ENCODE results near the gene HSD3B7. TPM values are rescaled to one million over a fixed set of nuclear protein-coding genes. Genes with fewer than 3 reads are reported as not detected.

HSD3B7 gene
- total and polyA plus RNA-seq, 2 of the 8 experiments (the other 6 are each of a cell fraction or from before 2014, with no cell fraction given), result 2.9 to 6.6 TPM

GRCh38 chr16:30996985-30997724 is 12.1 kb downstream of the HSD3B7 start:
- DNase-seq (ENCODE audit: low read depth in 1 of 2, low spot score in 2 of 2) (peak; percentile 77 to 89), FAIRE-seq (no peak)
- 4% methylated on average over 45 of the region's 60 CpGs; no CpG with 5 or more reads in 1 of the 2 experiments for WGBS, 2 experiments (ENCODE audit: extremely low coverage in 1 of 2, insufficient coverage in 1 of 2, insufficient read length in 1 of 2, insufficient replicate concordance in 2 of 2, low coverage in 1 of 2, low lambda C conversion rate in 2 of 2, missing lambda C conversion rate in 1 of 2)
- H3K9me3 ChIP-seq (ENCODE audit: insufficient read depth in 2 of 2, low read depth in 1 of 2, low read length in 1 of 2), result no peaks in the 10 kb centered on the region
- H3K4me3 ChIP-seq (ENCODE audit: extremely low read depth in 1 of 4, insufficient read depth in 2 of 4, low read depth in 3 of 4, low read length in 4 of 4), result peak overlapping the region; percentile 53 to 81 (median 64)
- no peak overlapping the region for H4K8ac ChIP-seq (ENCODE audit: extremely low read depth, insufficient read depth, low read length)
- no peaks in the 10 kb centered on the region for H3K36me3 ChIP-seq (ENCODE audit: control insufficient read depth in 2 of 4, insufficient read depth in 4 of 4, low read length in 3 of 4)
- H3K4me1 ChIP-seq (replicated peaks in 1 of 4; ENCODE audit: control insufficient read depth in 3 of 4, insufficient read depth in 4 of 4, low read length in 3 of 4), result peaks cover 0 to 15% (median 10%) of the 10 kb centered on the region in 4 experiments; a peak in 6 of 7 replicates
- CTCF ChIA-PET (ENCODE audit: partially characterized antibody), result interaction anchor here (2.0 kb wide), 1 partner anchor 11 kb away, joined by 10 read pairs; the partner anchor contains the start of gene HSD3B7
- no peak overlapping the region for H2BK20ac ChIP-seq (ENCODE audit: low read length)
- H2AK5ac ChIP-seq (ENCODE audit: low read depth, low read length), result no peak overlapping the region
- 0 out of 2 replicates have a peak overlapping the region, but pooled peaks have one; percentile 95 for H2BK15ac ChIP-seq (ENCODE audit: low read length)
- peak overlapping the region; percentile 42 for H3K56ac ChIP-seq (replicated peaks; ENCODE audit: insufficient read length, low read depth, low read length)
- peak overlapping the region; percentile 91 for H3K18ac ChIP-seq (ENCODE audit: extremely low read depth, low read length)
- POLR2A ChIA-PET (ENCODE audit: partially characterized antibody), result interaction anchor here (0.6 to 2.3 kb wide), 7 partner anchors 11 to 61 kb away, joined by 3 to 20 read pairs (median 3); partner anchors contain the start of genes HSD3B7 and SETD1A
- H3K23me2 ChIP-seq (ENCODE audit: low read depth, low read length), result peaks cover 12% of the 10 kb centered on the region
- peak overlapping the region; percentile 68; the same call in 1 of the 2 replicates for H2AFZ ChIP-seq (ENCODE audit: low read length)
- 0 out of 2 replicates have a peak, but pooled peaks cover under 1% of the 10 kb centered on the region for H3K79me1 ChIP-seq (ENCODE audit: low read depth, low read length)
- no peak overlapping the region for H3K23ac ChIP-seq (ENCODE audit: insufficient read length)
- H3K27ac ChIP-seq (ENCODE audit: low read depth, low read length), result no peak overlapping the region; the same call in 1 of the 2 replicates
- no peak overlapping the region for H3K4ac ChIP-seq (replicated peaks; ENCODE audit: insufficient read length, low read depth, low read length)
- H3K27me3 ChIP-seq (replicated peaks in 1 of 4; ENCODE audit: control insufficient read depth in 3 of 4, extremely low read depth in 1 of 4, insufficient read depth in 3 of 4, low read length in 3 of 4), result no peaks in the 10 kb centered on the region; a peak in 1 of 7 replicates
- no peak overlapping the region for H3K14ac ChIP-seq (ENCODE audit: insufficient read length)
- no peaks in the 10 kb centered on the region for H3K79me2 ChIP-seq (ENCODE audit: control insufficient read depth in 1 of 2, insufficient read depth in 2 of 2, low read length in 2 of 2)
- no peak overlapping the region for H2BK120ac ChIP-seq (replicated peaks; ENCODE audit: low read depth, low read length)
- H4K91ac ChIP-seq (replicated peaks; ENCODE audit: insufficient read length, low read length), result no peak overlapping the region
- H2BK12ac ChIP-seq (ENCODE audit: low read depth, low read length), result no peak overlapping the region
- peak overlapping the region; percentile 51 for H4K5ac ChIP-seq (ENCODE audit: insufficient read length, low read depth, low read length)
- peak overlapping the region in 3 of 4 experiments; percentile 35 to 53 (median 48); a peak in 5 of 7 replicates for H3K9ac ChIP-seq (replicated peaks in 1 of 4; ENCODE audit: extremely low read depth in 1 of 4, low read depth in 3 of 4, low read length in 3 of 4)
- no peaks in the 10 kb centered on the region for H4K20me1 ChIP-seq (replicated peaks in 1 of 2; ENCODE audit: control insufficient read depth in 1 of 2, insufficient read depth in 2 of 2, low read length in 2 of 2)
- peak overlapping the region; percentile 68; the same call in 1 of the 2 replicates for H2BK5ac ChIP-seq (ENCODE audit: low read depth, low read length)
- peak overlapping the region; percentile 95 to 100 for H3K4me2 ChIP-seq (ENCODE audit: insufficient read depth in 1 of 2, low read depth in 2 of 2, low read length in 2 of 2)
- no peak for TF ChIP-seq BRCA1 (IDR thresholded peaks at IDR 0.05; ENCODE audit: low read depth, low read length)
- TF ChIP-seq CEBPB (IDR thresholded peaks at IDR 0.05; ENCODE audit: low read depth, low read length), result no peak
- TF ChIP-seq SIX5 (IDR thresholded peaks at IDR 0.05; ENCODE audit: low read depth, low read length), result no peak
- no peak for TF ChIP-seq ASH2L (IDR thresholded peaks at IDR 0.05; ENCODE audit: low read length)
- TF ChIP-seq CTBP2 (IDR thresholded peaks at IDR 0.05; ENCODE audit: borderline replicate concordance, insufficient read depth, insufficient read length, low read length), result no peak

Measured in H1 (cell line).